Small intestine (tissue), 7 donors: Measurements from ENCODE around the gene FAM167B. TPM values are rescaled to one million over a fixed set of nuclear protein-coding genes. Genes with fewer than 3 reads are reported as not detected.
A peak's percentile ranks its signal among the peaks of the same experiment; 100 is the strongest.
"Not testable (repeated sequence)": the region's sequence is repeated elsewhere in the genome, so short reads cannot be mapped to it uniquely, and the experiment has no call there.

Source experiments
- DNase-seq, 2 donors: peaks; one replicate each; pipeline versions ENCODE4 v3.0.0 to v3.0.0-alpha.2; 2013
- FAIRE-seq: peaks from 2 replicates; lab custom pipeline; 2012; peaks lifted over from hg19 to GRCh38; lab: Jason Lieb, UNC
- H3K27ac ChIP-seq, 3 donors: one replicate each; pipeline ENCODE4 v1.5.1; 2013; ENCODE audit warnings: low read length in 2 of 3, mild to moderate bottlenecking in 2 of 3, control low read depth in 1 of 3, inconsistent platforms in 1 of 3, low read depth in 1 of 3, moderate library complexity in 1 of 3
- H3K27me3 ChIP-seq, 3 donors: one replicate each; pipeline ENCODE4 v1.6.1; 2013; ENCODE audit warnings: low read length in 3 of 3, inconsistent platforms in 1 of 3; ENCODE audit not compliant: control insufficient read depth in 3 of 3, insufficient read depth in 3 of 3
- H3K36me3 ChIP-seq, 3 donors: one replicate each; pipeline ENCODE4 v1.6.1; 2013; ENCODE audit warnings: low read length in 3 of 3, inconsistent platforms in 1 of 3, low read depth in 1 of 3, mild to moderate bottlenecking in 1 of 3, moderate library complexity in 1 of 3; ENCODE audit not compliant: control insufficient read depth in 3 of 3, insufficient read depth in 2 of 3
- H3K4me1 ChIP-seq, 3 donors: one replicate each; pipeline ENCODE4 v1.6.1; 2013; ENCODE audit warnings: low read length in 2 of 3, inconsistent platforms in 1 of 3, low read depth in 1 of 3, mild to moderate bottlenecking in 1 of 3, moderate library complexity in 1 of 3; ENCODE audit not compliant: control insufficient read depth in 3 of 3, insufficient read depth in 2 of 3
- H3K4me3 ChIP-seq, 3 donors: one replicate each; pipeline ENCODE4 v1.5.1; 2013; ENCODE audit warnings: low read length in 3 of 3, control low read depth in 1 of 3, inconsistent platforms in 1 of 3, low read depth in 1 of 3, mild to moderate bottlenecking in 1 of 3, moderate library complexity in 1 of 3
- H3K9me3 ChIP-seq, 2 donors: one replicate each; pipeline ENCODE4 v1.6.1; 2013; ENCODE audit warnings: low read depth in 1 of 2, low read length in 1 of 2; ENCODE audit not compliant: control insufficient read depth in 2 of 2, insufficient read depth in 1 of 2
- WGBS, 3 donors: extraction: QIAGEN DNeasy Blood & Tissue Kit; methylation state at CpG; one replicate each; pipeline ENCODE4 v1.1.7; 2013; 5-methylcytosine and 5-hydroxymethylcytosine counted together
- polyA plus RNA-seq, 4 donors: library from polyadenylated mRNA; stranded (reverse) in 3 of 4; unstranded in 1 of 4; fragments of 200-250 nt in 3 of 4; fragments of 120-200 nt in 1 of 4; gene quantifications; one replicate each; pipeline versions ENCODE4 v1.2.1 to v1.2.3, GENCODE V29; 2013
- donor health status: healthy with polysubstance abuse.
- donor health status: control.
- donor health status: control.
- donor health status: Bipolar disorder and iron deficiency.
- donor health status: healthy.

FAM167B gene
- polyA plus RNA-seq, 4 donors: 1.4 to 6.4 (median 2.6) TPM

GRCh38 chr1:32291708-32292538, 44.9 kb downstream of the FAM167B start, which contains the start of gene HDAC1:
Gene HDAC1 (plus strand): TSS chr1:32292083. CDS start chr1:32292170, 87 bp downstream.
- DNase-seq: peak; percentile 98
- Histone ChIP-seq H3K36me3 (peaks cover 0 to 9% (median 0%) of the 10 kb centered on the region in 3 donors), H3K4me1 (peaks cover 0 to 4% (median 0%) of the 10 kb centered on the region in 3 donors), H3K9me3 (no peaks in the 10 kb centered on the region), H3K4me3 (peak within 1 kb of the TSS; percentile 77 to 95 (median 77)), H3K27me3 (no peaks in the 10 kb centered on the region), H3K27ac (peak within 1 kb of the TSS; percentile 85 to 93 (median 90))
- FAIRE-seq: no peak
- WGBS, 3 donors: 0% methylated on average over 62 to 67 of the region's 67 CpGs

- H3K4me1 ChIP-seq, H3K9me3 ChIP-seq, H3K27ac ChIP-seq, DNase-seq, H3K4me3 ChIP-seq, H3K27me3 ChIP-seq, FAIRE-seq: not testable (repeated sequence)
- H3K36me3 ChIP-seq: peaks cover 5 to 34% (median 5%) of the 10 kb centered on the region in 3 donors
- 96% methylated on average over 16 of the region's 16 CpGs for WGBS, 3 donors
These were observed 51.2 kb downstream of the FAM167B start for GRCh38 chr1:32298211-32298610.

Other genes starting within 250 kb of the FAM167B start
- 100 to 1,000 TPM in 1 of 4 donors, 10 to 100 TPM in 3; 50.1 to 123 (median 77.7) TPM for gene KHDRBS1, start 233.4 kb upstream of the FAM167B start, polyA plus RNA-seq
- gene TMEM39B, start 174.3 kb upstream of the FAM167B start, polyA plus RNA-seq: 10 to 100 TPM in 2 of 4 donors, 1 to 10 TPM in 2; 4.2 to 15.6 (median 8.0) TPM
- 10 to 100 TPM in 2 of 4 donors, 1 to 10 TPM in 2; 5.4 to 25.6 (median 9.1) TPM for gene KPNA6, start 139.2 kb upstream of the FAM167B start, polyA plus RNA-seq
- 10 to 100 TPM in 2 of 4 donors, 1 to 10 TPM in 2; 6.9 to 28.1 (median 18.1) TPM for gene TXLNA, start 67.5 kb upstream of the FAM167B start, polyA plus RNA-seq
- gene CCDC28B, start 46.6 kb upstream of the FAM167B start, polyA plus RNA-seq: 1 to 10 TPM; 2.5 to 9.3 (median 6.2) TPM
- gene IQCC, start 41.6 kb upstream of the FAM167B start, polyA plus RNA-seq: 1 to 10 TPM in 3 of 4 donors, under 1 TPM in 1; 0.54 to 4.8 (median 1.8) TPM
- gene DCDC2B, start 38.1 kb upstream of the FAM167B start, polyA plus RNA-seq: under 1 TPM in 1 of 4 donors, not detected in 3; 0.41 TPM
- gene TMEM234, start 24.9 kb upstream of the FAM167B start, polyA plus RNA-seq: 10 to 100 TPM in 2 of 4 donors, 1 to 10 TPM in 2; 6.5 to 22.1 (median 10.5) TPM
- gene EIF3I, start 24.8 kb upstream of the FAM167B start, polyA plus RNA-seq: 100 to 1,000 TPM; 158 to 234 (median 169) TPM
- gene LCK, start 4.0 kb downstream of the FAM167B start, polyA plus RNA-seq: 10 to 100 TPM in 1 of 4 donors, 1 to 10 TPM in 3; 3.1 to 14.1 (median 4.0) TPM
- gene HDAC1, start 44.9 kb downstream of the FAM167B start, polyA plus RNA-seq: 100 to 1,000 TPM in 3 of 4 donors, 10 to 100 TPM in 1; 87.0 to 161 (median 112) TPM
- 100 to 1,000 TPM in 2 of 4 donors, 10 to 100 TPM in 2; 55.9 to 132 (median 91.1) TPM for gene MARCKSL1, start 89.0 kb downstream of the FAM167B start, polyA plus RNA-seq
- 10 to 100 TPM in 3 of 4 donors, 1 to 10 TPM in 1; 4.9 to 69.8 (median 28.0) TPM for gene FAM229A, start 115.3 kb downstream of the FAM167B start, polyA plus RNA-seq
- gene TSSK3, start 115.3 kb downstream of the FAM167B start, polyA plus RNA-seq: 1 to 10 TPM in 1 of 4 donors, under 1 TPM in 2, not detected in 1; 0.45 to 5.2 (median 0.48) TPM
- gene BSDC1, start 147.2 kb downstream of the FAM167B start, polyA plus RNA-seq: 10 to 100 TPM; 38.5 to 61.2 (median 39.4) TPM
- under 1 TPM in 2 of 4 donors, not detected in 2; 0.03 to 0.10 TPM for gene ZBTB8B, start 217.8 kb downstream of the FAM167B start, polyA plus RNA-seq